Activated T-helper 2 cell treated with anti-CD3 and anti-CD28 coated beads, Interferon-gamma antibody, Interleukin-2, Interleukin-4, amounts not matched to agents 10 μg/mL and 5 μg/mL and 100 μg/mL, durations not matched to agents 14 hours and 24 hours and 36 hours (primary cell): ENCODE measurements around the gene REV3L. TPM values are rescaled to one million over a fixed set of nuclear protein-coding genes. Genes with fewer than 3 reads are reported as not detected.

Source experiments
- DNase-seq: peaks from one replicate; pipeline ENCODE4 v3.0.0; 2021; ENCODE audit warnings: low spot score
- H3K27ac Mint-ChIP-seq: one replicate; pipeline ENCODE4 v1.8.0; 2021; ENCODE audit warnings: mixed read lengths
- H3K27me3 Mint-ChIP-seq: one replicate; pipeline ENCODE4 v1.8.0; 2021; ENCODE audit warnings: low read depth, mixed read lengths
- H3K36me3 Mint-ChIP-seq: one replicate; pipeline ENCODE4 v1.8.0; 2021; ENCODE audit warnings: low read depth, mixed read lengths
- H3K4me1 Mint-ChIP-seq: one replicate; pipeline ENCODE4 v1.8.0; 2021; ENCODE audit warnings: low read depth, mixed read lengths
- H3K4me3 Mint-ChIP-seq: one replicate; pipeline ENCODE4 v1.8.0; 2021; ENCODE audit warnings: low read depth, mild to moderate bottlenecking, moderate library complexity, mixed read lengths
- H3K9me3 Mint-ChIP-seq: one replicate; pipeline ENCODE4 v1.8.0; 2021; ENCODE audit warnings: mixed read lengths
- intact Hi-C: fragments of 100-400 bp; cut with micrococcal nuclease; formaldehyde crosslinking; loops from one replicate; pipeline ENCODE4 v1.15.1; 2023
- total RNA-seq: library from RNA; stranded (reverse); gene quantifications from 2 replicates; pipeline ENCODE4 v1.2.3, GENCODE V29; 2022

The REV3L gene
- total RNA-seq, 1 donor from 2014 or later = 19.4 TPM

DNA sequence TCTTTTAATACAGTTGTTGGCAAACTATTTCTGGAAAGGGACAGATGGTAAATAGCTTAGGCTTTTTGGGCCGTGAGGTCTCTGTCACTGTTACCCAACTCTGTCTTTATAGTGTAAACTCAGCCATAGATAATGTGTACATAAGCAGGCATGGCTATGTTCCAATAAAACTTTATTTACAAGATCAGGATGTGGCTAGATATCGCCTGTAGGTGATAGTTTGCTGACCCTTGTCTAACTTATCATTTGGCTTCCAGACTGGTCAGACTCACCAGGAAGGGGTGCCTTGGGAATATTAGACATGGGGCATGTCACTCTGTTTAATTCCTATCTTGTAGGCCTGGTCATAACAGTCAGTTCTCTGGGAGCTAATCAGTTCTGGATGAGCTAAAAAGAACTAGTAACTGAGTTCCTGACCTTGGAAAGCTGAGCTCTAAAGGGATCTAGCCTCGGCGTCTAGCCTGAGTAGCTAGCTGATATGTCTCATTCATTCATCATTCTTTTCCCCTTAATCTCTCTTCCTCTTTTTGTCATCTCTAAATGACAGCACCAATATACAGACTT, 232.1 kb downstream of the REV3L start:
- intact Hi-C loops = no loop called here
- H3K27me3 Mint-ChIP-seq = peaks cover 23% of the 10 kb centered on the region
- no peak overlapping the region for H3K27ac Mint-ChIP-seq
- no peak for DNase-seq
- no peaks in the 10 kb centered on the region for H3K9me3 Mint-ChIP-seq
- H3K36me3 Mint-ChIP-seq = no peaks in the 10 kb centered on the region
- H3K4me1 Mint-ChIP-seq = no peaks in the 10 kb centered on the region
- no peak overlapping the region for H3K4me3 Mint-ChIP-seq

Other genes with a start within 250 kb of the REV3L start
- gene TRAF3IP2, start 122.7 kb upstream of the REV3L start, total RNA-seq = 20.9 and 22.5 TPM in 2 replicates